Upper lobe of right lung (tissue), 1 donor: ENCODE data around the gene ASTN1. TPM values are rescaled to one million over a fixed set of nuclear protein-coding genes. Genes with fewer than 3 reads are reported as not detected.

Experiments used
- ATAC-seq: fragments of 200-7000 bp; cut with Tn5 transposase; one replicate; pipeline ENCODE4 v1.9.1; 2020; ENCODE audit warnings: mild to moderate bottlenecking, moderate library complexity
- DNase-seq: peaks from one replicate; pipeline ENCODE4 v3.0.0-alpha.2; 2020
- H3K27ac ChIP-seq: fragments of 200-600 bp; one replicate; pipeline ENCODE4 v1.8.0; 2022
- H3K27me3 ChIP-seq: fragments of 200-600 bp; one replicate; pipeline ENCODE4 v1.8.0; 2022; ENCODE audit warnings: mild to moderate bottlenecking
- H3K36me3 ChIP-seq: fragments of 200-600 bp; one replicate; pipeline ENCODE4 v1.8.0; 2022
- H3K4me1 ChIP-seq: fragments of 200-600 bp; one replicate; pipeline ENCODE4 v1.8.0; 2022
- H3K4me3 ChIP-seq: fragments of 200-600 bp; one replicate; pipeline ENCODE4 v1.8.0; 2022; ENCODE audit warnings: mild to moderate bottlenecking
- H3K9me3 ChIP-seq: fragments of 200-600 bp; one replicate; pipeline ENCODE4 v1.8.0; 2022
- CTCF ChIP-seq: fragments of 200-600 bp; IDR thresholded peaks from one replicate; pipeline ENCODE4 v1.8.0; 2022; ENCODE audit warnings: antibody characterized with exemption
- intact Hi-C: fragments of 100-400 bp; cut with DNase I; formaldehyde crosslinking; loops from one replicate; pipeline ENCODE4 v1.11.0; 2022
- total RNA-seq: library from RNA; stranded (reverse); fragmentation: NEBNext Ultra II Directional; extraction: Animal tissue kit (Norgen Biotek cat#: 25700); gene quantifications from one replicate; pipeline ENCODE4 v1.2.1, GENCODE V29; 2021
- donor health status: DM: no; HTN: yes; CAD: no; lungs with severe emphysema.

ASTN1 gene
- total RNA-seq, 1 donor from 2014 or later = 0.20 TPM

- TF ChIP-seq CTCF = no peak
- H3K27me3 ChIP-seq = no peaks in the 10 kb centered on the region
- ATAC-seq (no peak), DNase-seq (no peak)
- no peaks in the 10 kb centered on the region for H3K9me3 ChIP-seq
- no peaks in the 10 kb centered on the region for H3K4me1 ChIP-seq
- H3K27ac ChIP-seq = no peak overlapping the region
- H3K4me3 ChIP-seq = no peak overlapping the region
- intact Hi-C loops = no loop called here
- no peaks in the 10 kb centered on the region for H3K36me3 ChIP-seq
These were observed 166.2 kb downstream of the ASTN1 start for GRCh38 chr1:176998183-176998795.

GRCh38 chr1:176996456-176997090 lies 167.9 kb downstream of the ASTN1 start:
- Histone ChIP-seq H3K27ac (no peak overlapping the region), H3K27me3 (no peaks in the 10 kb centered on the region), H3K4me1 (no peaks in the 10 kb centered on the region), H3K9me3 (no peaks in the 10 kb centered on the region), H3K36me3 (no peaks in the 10 kb centered on the region), H3K4me3 (no peak overlapping the region)
- no peak for TF ChIP-seq CTCF
- no peak for DNase-seq
- ATAC-seq = no peak
- intact Hi-C loops = no loop called here

- intact Hi-C loops = no loop called here
- Histone ChIP-seq H3K27me3 (no peaks in the 10 kb centered on the region), H3K4me1 (no peaks in the 10 kb centered on the region), H3K27ac (no peak overlapping the region), H3K9me3 (no peaks in the 10 kb centered on the region), H3K36me3 (no peaks in the 10 kb centered on the region), H3K4me3 (no peak overlapping the region)
- ATAC-seq = no peak
- no peak for DNase-seq
- no peak for TF ChIP-seq CTCF
These were observed 169.4 kb downstream of the ASTN1 start for GRCh38 chr1:176994931-176995596.

- no peak overlapping the region for H3K4me3 ChIP-seq
- ATAC-seq = no peak
- H3K36me3 ChIP-seq = no peaks in the 10 kb centered on the region
- H3K27ac ChIP-seq = no peak overlapping the region
- H3K27me3 ChIP-seq = no peaks in the 10 kb centered on the region
- intact Hi-C loops = no loop called here
- TF ChIP-seq CTCF = no peak
- no peaks in the 10 kb centered on the region for H3K4me1 ChIP-seq
- DNase-seq = no peak
- H3K9me3 ChIP-seq = no peaks in the 10 kb centered on the region
These were observed 170.9 kb downstream of the ASTN1 start for GRCh38 chr1:176993587-176993986.

GRCh38 chr1:176989754-176990153 lies 174.8 kb downstream of the ASTN1 start:
- Histone ChIP-seq H3K4me1 (no peaks in the 10 kb centered on the region), H3K4me3 (no peak overlapping the region), H3K36me3 (no peaks in the 10 kb centered on the region), H3K27me3 (no peaks in the 10 kb centered on the region), H3K9me3 (no peaks in the 10 kb centered on the region), H3K27ac (no peak overlapping the region)
- intact Hi-C loops = no loop called here
- DNase-seq (no peak), ATAC-seq (no peak)
- no peak for TF ChIP-seq CTCF
